ENCODE results near the gene IFIH1.

Gene IFIH1

GRCh38 chr2:162257425-162257824 lies 61.1 kb downstream of the IFIH1 start:
- peak; percentile 45 for DNase-seq (ENCODE audit: low read depth)

DNA sequence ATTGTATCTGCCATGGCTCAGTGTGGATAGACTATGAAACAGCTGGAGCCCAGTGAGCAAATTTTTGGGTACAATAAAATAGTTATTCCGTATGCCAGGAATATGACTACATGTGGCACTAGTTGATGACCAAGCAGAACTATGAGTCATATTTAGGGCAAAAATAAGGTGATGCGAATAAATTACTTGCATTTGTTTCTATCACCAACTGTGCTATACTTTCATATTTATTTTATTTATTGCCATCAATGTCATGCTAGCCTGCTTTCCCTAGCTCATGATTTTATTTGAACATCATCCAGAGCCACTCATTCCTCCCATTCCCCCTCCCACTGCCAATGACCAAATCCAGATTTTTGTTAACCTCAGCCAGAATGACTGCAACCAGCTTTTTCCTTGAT lies 61.9 kb downstream of the IFIH1 start:
- no peak for DNase-seq (ENCODE audit: low read depth)

- no peak for DNase-seq (ENCODE audit: low read depth)
These were observed 64.1 kb downstream of the IFIH1 start for GRCh38 chr2:162254236-162254871.

GRCh38 chr2:162253435-162253834 lies 65.0 kb downstream of the IFIH1 start:
- no peak for DNase-seq (ENCODE audit: low read depth)

DNA sequence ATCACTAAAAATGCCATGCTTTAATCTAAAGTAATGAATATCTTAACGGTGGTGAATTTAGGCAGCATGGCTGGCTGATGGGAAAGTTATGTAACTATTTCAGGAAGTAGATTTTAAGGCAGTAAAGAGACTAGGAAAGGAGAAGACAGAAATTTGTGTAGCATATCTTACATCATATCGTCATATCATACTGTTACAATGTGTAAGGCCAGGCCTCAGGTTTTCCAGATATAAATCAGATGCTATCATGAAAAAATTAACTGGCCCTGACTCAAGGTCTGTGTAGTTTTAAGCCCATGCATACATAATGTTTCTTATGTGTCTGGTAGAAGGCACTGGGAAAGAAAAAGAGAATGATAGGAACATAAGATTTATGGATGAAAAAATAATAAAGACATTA lies 66.3 kb downstream of the IFIH1 start:
- DNase-seq (ENCODE audit: low read depth) = no peak

- peak; percentile 95 for DNase-seq (ENCODE audit: low read depth)
These were observed 72.7 kb downstream of the IFIH1 start for GRCh38 chr2:162245781-162246180.

DNA sequence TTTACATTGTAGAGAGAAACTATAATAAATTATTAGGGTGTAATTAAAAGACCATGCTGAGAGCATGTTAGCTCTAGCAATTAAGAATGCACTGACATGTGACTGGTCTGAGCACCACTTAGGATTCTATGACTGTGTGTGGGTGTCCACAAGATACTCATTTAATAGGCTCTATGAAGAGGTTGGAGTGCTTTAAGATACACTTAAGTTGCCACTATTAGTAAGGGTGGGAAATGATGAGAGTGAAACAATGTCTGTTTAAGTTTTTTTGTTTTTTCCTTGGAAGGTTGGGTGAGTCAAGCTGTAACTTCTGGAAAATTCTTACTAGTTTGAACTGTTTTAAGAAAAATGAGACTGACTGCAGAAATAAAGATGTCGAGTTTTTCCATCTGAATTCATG lies 73.4 kb downstream of the IFIH1 start:
- DNase-seq (ENCODE audit: low read depth) = peak; percentile 45

GRCh38 chr2:162244541-162245031 lies 73.9 kb downstream of the IFIH1 start:
- DNase-seq (ENCODE audit: low read depth) = peak; percentile 96

GRCh38 chr2:162243715-162244114 lies 74.8 kb downstream of the IFIH1 start:
- no peak for DNase-seq (ENCODE audit: low read depth)

- peak; percentile 95 for DNase-seq (ENCODE audit: low read depth)
These were observed 75.2 kb downstream of the IFIH1 start, which contains the start of gene FAP for GRCh38 chr2:162243294-162243693. TSS of gene FAP (minus strand) at chr2:162243445. CDS start at chr2:162243327, 118 bp downstream.

DNA sequence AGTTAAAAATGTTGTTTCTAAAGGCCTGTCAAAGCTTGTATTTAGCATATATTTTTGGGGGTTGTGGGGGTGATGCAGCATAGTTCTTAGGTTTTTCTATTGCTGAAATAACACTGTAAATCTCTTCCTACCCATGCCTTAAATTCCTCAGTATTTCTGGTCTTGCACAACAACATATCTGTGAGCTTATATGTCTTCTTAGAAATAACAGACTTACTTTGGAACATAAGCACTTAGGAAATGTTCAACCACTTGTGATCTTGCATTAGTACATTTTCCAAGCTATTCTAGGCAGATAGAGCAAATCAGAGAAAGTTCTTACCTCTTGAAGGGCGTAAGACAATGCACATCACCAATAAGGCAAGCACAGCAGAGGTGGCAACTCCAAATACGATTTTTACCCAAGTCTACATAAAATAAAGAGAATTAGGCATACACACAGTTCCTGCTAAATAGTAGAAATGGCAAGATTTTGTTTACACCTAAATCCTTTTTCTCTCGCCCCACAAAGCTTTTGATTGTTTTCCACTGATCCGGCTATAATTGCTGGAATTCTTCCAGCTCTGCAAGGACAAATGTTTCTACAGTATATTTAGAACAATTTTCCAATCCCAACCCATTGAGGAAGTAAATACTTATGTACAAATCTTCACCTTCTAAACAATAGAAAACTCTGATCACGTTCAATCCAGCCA lies 75.8 kb downstream of the IFIH1 start:
- peak; percentile 96 for DNase-seq (ENCODE audit: low read depth)

DNA sequence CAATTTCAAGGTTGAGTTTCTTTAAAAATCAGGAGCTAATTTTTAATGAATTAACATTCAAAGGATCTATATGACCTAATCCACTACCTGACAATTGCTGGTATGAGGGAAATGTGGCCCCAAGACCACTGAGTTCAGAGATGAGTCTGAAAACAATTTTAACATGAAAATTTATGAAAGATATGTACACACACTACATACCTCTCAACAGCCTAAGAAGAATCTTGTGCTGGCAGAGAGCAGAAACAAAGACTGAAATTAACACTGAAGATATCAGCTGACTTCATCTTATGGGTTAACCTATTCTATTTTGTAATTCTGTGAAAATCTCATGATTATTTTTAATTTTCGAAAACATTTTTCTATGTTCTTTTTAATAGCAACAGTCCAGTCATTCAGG lies 76.9 kb downstream of the IFIH1 start:
- peak; percentile 54 for DNase-seq (ENCODE audit: low read depth)

DNA sequence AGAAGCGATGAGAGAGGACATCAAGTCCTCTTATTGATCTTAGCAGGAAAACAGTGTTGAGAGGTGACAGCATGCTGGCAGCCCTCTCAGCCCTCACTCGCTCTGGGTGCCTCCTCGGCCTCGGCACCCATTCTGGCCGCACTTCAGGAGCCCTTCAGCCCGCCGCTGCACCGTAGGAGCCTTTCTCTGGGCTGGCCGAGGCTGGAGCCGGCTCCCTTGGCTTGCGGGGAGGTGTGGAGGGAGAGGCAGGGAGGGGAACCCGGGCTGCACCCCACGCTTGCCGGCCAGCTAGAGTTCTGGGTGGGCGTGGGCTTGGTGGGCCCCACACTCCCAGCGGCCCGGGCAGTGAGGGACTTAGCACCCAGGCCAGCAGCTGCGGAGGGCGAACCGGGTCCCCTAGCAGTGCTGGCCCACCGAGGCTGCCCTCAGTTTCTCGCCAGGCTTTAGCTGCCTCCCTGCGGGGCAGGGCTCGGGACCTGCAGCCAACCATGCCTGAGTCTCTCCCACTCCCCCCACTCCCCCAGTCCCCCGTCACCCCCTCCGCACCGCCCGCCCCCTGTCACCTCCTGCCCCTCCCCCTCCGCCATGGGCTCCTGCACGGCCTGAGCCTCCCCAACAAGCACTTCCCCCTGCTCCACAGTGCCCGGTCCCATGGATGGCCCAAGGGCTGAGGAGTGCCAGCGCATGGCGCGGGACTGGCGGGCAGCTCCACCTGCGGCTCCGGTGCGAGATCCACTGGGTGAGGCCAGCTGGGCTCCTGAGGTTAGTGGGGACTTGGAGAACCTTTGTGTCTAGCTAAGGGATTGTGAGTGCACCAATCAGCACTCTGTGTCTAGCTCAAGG lies 83.6 kb downstream of the IFIH1 start:
- no peak for DNase-seq (ENCODE audit: low read depth)

- DNase-seq (ENCODE audit: low read depth) = peak; percentile 90
These were observed 85.3 kb downstream of the IFIH1 start for GRCh38 chr2:162233197-162233596.

GRCh38 chr2:162232671-162233070 lies 85.8 kb downstream of the IFIH1 start:
- DNase-seq (ENCODE audit: low read depth) = peak; percentile 39

DNA sequence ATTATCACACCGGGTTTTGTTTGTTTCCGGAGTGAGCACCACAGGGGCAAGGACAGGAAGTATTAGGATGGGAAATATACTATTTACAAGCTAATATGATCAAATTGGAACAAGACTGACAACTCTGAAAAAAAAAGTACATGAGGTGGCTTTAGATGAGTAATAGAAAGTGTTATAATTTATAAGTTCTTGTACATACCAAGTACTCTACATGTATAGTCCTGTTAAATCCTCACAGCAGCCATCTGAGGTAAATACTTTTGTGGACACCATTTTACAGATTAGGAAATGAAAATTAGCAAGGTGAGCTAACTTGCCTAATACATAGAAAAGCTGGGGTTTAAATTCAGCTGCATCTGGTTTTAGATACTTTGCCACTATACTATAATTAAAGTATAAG lies 86.5 kb downstream of the IFIH1 start:
- no peak for DNase-seq (ENCODE audit: low read depth)

DNA sequence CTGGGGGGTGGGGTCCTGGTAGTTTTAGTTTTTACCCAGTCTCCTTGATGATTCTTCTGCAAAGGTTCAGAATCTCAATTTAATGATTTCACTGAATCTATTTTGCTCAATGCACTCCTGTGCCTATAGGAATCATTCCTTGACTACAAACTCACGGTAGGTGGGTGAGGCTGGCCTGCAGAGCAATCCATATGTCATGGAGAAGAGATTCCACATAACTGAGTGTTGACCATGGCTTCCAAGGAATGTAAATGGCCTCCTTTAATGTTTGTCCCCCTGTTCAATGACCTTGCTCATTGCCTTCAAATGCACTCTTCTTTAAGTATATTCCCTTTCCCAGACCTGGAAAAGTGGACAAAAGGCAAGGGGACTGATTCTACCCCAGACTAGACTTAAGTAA lies 87.7 kb downstream of the IFIH1 start:
- DNase-seq (ENCODE audit: low read depth) = no peak

DNA sequence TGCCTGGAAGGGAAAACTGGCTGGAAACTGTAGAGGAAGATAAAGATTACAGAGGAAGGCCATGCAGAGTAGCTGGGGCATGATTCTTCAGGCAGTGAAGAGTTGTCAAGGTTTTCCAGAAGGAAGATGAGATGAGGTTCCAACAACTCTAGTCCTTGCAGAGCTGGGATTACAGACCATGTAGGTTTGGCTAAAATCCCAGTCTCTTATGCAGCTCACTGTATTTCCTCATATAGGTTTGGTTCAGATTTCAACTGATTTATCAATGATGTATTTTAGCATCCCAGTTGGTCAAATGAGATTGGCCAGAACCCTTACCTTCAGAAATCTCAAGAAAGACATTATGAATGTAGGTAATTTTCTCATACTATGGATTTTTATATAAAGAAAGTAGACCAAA lies 91.6 kb downstream of the IFIH1 start:
- DNase-seq (ENCODE audit: low read depth) = peak; percentile 67

- DNase-seq (ENCODE audit: low read depth) = peak; percentile 63
These were observed 97.4 kb downstream of the IFIH1 start for GRCh38 chr2:162221064-162221463.

GRCh38 chr2:162220368-162220767 lies 98.1 kb downstream of the IFIH1 start:
- DNase-seq (ENCODE audit: low read depth) = no peak

GRCh38 chr2:162219426-162219825 lies 99.1 kb downstream of the IFIH1 start:
- DNase-seq (ENCODE audit: low read depth) = no peak

DNA sequence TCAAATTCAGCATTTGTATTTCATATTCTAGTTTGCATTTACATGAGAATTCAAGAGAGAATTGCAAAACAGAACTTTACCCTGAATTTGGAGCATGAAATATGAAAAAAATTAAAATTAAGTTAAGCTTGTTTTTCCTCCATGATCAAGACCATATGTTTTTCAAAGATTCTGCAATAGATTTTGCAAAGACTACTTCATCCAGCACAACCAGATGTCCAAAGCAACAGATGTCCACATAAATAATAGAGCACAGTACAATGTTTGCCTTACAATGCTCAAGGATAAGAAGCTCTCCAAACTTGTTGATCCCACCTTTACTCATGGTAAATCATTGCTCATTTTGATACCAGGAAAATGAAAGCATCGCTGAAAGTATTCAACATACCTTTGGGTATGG lies 100.9 kb downstream of the IFIH1 start:
- DNase-seq (ENCODE audit: low read depth) = peak; percentile 35

All from iris pigment epithelial cell (primary cell).